Esophagus muscularis mucosa (tissue), 4 donors: Measurements from ENCODE around the gene SLC6A2. TPM values are rescaled to one million over a fixed set of nuclear protein-coding genes. Genes with fewer than 3 reads are reported as not detected.

Experiments used
- DNase-seq: peaks from one replicate; pipeline ENCODE4 v3.0.0-alpha.2; 2017; ENCODE audit errors: extremely low spot score
- H3K27ac ChIP-seq, 4 donors: fragments of 200-600 bp; sonication (generic); replicated peaks in 1 of 4; 1 replicate in 3 of 4; 2 replicates in 1 of 4; pipeline ENCODE4 v1.5.1; 2016 to 2019; ENCODE audit warnings: mild to moderate bottlenecking in 1 of 4
- H3K27me3 ChIP-seq, 4 donors: fragments of 200-600 bp; sonication (generic); one replicate each; pipeline versions ENCODE4 v1.5.1 to v1.6.0; 2016 to 2019
- H3K36me3 ChIP-seq, 4 donors: fragments of 200-600 bp; sonication (generic); one replicate each; pipeline ENCODE4 v1.5.1; 2016 to 2019
- H3K4me1 ChIP-seq, 4 donors: fragments of 200-600 bp; sonication (generic); one replicate each; pipeline ENCODE4 v1.5.1; 2016 to 2019
- H3K4me3 ChIP-seq, 4 donors: fragments of 200-600 bp; sonication (generic); 1 replicate in 2 of 4; 2 replicates in 2 of 4; pipeline ENCODE4 v1.5.1; 2016 to 2019; ENCODE audit warnings: mild to moderate bottlenecking in 4 of 4, moderate library complexity in 1 of 4
- H3K9me3 ChIP-seq, 4 donors: fragments of 200-600 bp; sonication (generic); 1 replicate in 3 of 4; 2 replicates in 1 of 4; pipeline ENCODE4 v1.5.1; 2016 to 2019
- EP300 ChIP-seq: sonication (generic); formaldehyde crosslinking; IDR thresholded peaks from one replicate; pipeline ENCODE4 v1.6.1; 2017; ENCODE audit warnings: antibody characterized with exemption
- POLR2A ChIP-seq: fragments of 450-650 bp; IDR thresholded peaks from one replicate; pipeline ENCODE4 v1.6.1; 2017; ENCODE audit warnings: antibody characterized with exemption, moderate library complexity, mild to moderate bottlenecking, low read depth
- POLR2AphosphoS5 ChIP-seq, 2 donors: sonication (generic); formaldehyde crosslinking; IDR thresholded peaks; one replicate each; pipeline ENCODE4 v1.6.1; 2017; ENCODE audit warnings: antibody characterized with exemption in 2 of 2
- WGBS: methylation state at CpG from one replicate; pipeline ENCODE4 v1.1.5; 2018; 5-methylcytosine and 5-hydroxymethylcytosine counted together
- intact Hi-C: fragments of 100-400 bp; cut with DNase I; formaldehyde crosslinking; loops from one replicate; pipeline ENCODE4 v1.15.1; 2023
- total RNA-seq, 4 donors: library from RNA; depleted of rRNA; stranded (reverse); fragments of >200 nt; gene quantifications; one replicate each; pipeline versions ENCODE4 v1.1.0 to v1.2.1, GENCODE V29; 2016
- TF ChIP-seq, protein P1 (sequence below), 3 experiments: fragments of 200-600 bp in 2 of 3; fragments of 450-650 bp in 1 of 3; sonication (generic) in 2 of 3; IDR thresholded peaks; one replicate each; pipeline ENCODE4 v1.5.1; 2017 to 2019; ENCODE audit warnings: antibody characterized with exemption in 3 of 3, mild to moderate bottlenecking in 2 of 3, moderate library complexity in 1 of 3

SLC6A2 gene
- total RNA-seq, 4 donors from 2014 or later, result 0.19 to 2.1 (median 1.00) TPM

GRCh38 chr16:55698331-55698730, 42.5 kb downstream of the SLC6A2 start:
- no peak overlapping the region for H3K4me3 ChIP-seq
- H3K36me3 ChIP-seq, result no peaks in the 10 kb centered on the region
- H3K27me3 ChIP-seq, result peaks cover 0 to 7% (median 0%) of the 10 kb centered on the region in 4 donors
- WGBS, result 85% methylated on average over 6 of the region's 6 CpGs
- no peak overlapping the region for H3K27ac ChIP-seq
- intact Hi-C loops, result no loop called here
- peaks cover 0 to 13% (median 6%) of the 10 kb centered on the region in 4 donors for H3K4me1 ChIP-seq
- DNase-seq, result no peak
- TF ChIP-seq EP300 (no peak), POLR2A (no peak), POLR2AphosphoS5 (IDR thresholded peaks at IDR 0.05) (no peak)
- TF ChIP-seq, protein P1, sequence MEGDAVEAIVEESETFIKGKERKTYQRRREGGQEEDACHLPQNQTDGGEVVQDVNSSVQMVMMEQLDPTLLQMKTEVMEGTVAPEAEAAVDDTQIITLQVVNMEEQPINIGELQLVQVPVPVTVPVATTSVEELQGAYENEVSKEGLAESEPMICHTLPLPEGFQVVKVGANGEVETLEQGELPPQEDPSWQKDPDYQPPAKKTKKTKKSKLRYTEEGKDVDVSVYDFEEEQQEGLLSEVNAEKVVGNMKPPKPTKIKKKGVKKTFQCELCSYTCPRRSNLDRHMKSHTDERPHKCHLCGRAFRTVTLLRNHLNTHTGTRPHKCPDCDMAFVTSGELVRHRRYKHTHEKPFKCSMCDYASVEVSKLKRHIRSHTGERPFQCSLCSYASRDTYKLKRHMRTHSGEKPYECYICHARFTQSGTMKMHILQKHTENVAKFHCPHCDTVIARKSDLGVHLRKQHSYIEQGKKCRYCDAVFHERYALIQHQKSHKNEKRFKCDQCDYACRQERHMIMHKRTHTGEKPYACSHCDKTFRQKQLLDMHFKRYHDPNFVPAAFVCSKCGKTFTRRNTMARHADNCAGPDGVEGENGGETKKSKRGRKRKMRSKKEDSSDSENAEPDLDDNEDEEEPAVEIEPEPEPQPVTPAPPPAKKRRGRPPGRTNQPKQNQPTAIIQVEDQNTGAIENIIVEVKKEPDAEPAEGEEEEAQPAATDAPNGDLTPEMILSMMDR (IDR thresholded peaks at IDR 0.05), result no peak
- H3K9me3 ChIP-seq, result no peaks in the 10 kb centered on the region

GRCh38 chr16:55698946-55699345, 43.2 kb downstream of the SLC6A2 start:
- H3K27ac ChIP-seq, result no peak overlapping the region
- no peaks in the 10 kb centered on the region for H3K9me3 ChIP-seq
- H3K4me3 ChIP-seq, result no peak overlapping the region
- peaks cover 0 to 13% (median 0%) of the 10 kb centered on the region in 4 donors for H3K27me3 ChIP-seq
- H3K36me3 ChIP-seq, result no peaks in the 10 kb centered on the region
- no peak for TF ChIP-seq POLR2AphosphoS5 (IDR thresholded peaks at IDR 0.05)
- TF ChIP-seq, protein P1 (IDR thresholded peaks at IDR 0.05), result no peak
- no peak for TF ChIP-seq POLR2A
- TF ChIP-seq EP300, result no peak
- intact Hi-C loops, result no loop called here
- DNase-seq, result no peak
- H3K4me1 ChIP-seq, result peaks cover 0 to 14% (median 6%) of the 10 kb centered on the region in 4 donors

GRCh38 chr16:55699616-55700015, 43.8 kb downstream of the SLC6A2 start:
- no peaks in the 10 kb centered on the region for H3K9me3 ChIP-seq
- no peak for DNase-seq
- H3K27ac ChIP-seq, result no peak overlapping the region
- intact Hi-C loops, result no loop called here
- H3K36me3 ChIP-seq, result no peaks in the 10 kb centered on the region
- TF ChIP-seq POLR2A, result no peak
- TF ChIP-seq POLR2AphosphoS5 (IDR thresholded peaks at IDR 0.05), result no peak
- TF ChIP-seq, protein P1 (IDR thresholded peaks at IDR 0.05), result no peak
- TF ChIP-seq EP300, result no peak
- H3K27me3 ChIP-seq, result peaks cover 0 to 13% (median 0%) of the 10 kb centered on the region in 4 donors
- 73% methylated on average over 3 of the region's 3 CpGs for WGBS
- no peak overlapping the region for H3K4me3 ChIP-seq
- peaks cover 0 to 14% (median 6%) of the 10 kb centered on the region in 4 donors for H3K4me1 ChIP-seq

- Histone ChIP-seq H3K4me3 (no peak overlapping the region), H3K4me1 (peaks cover 0 to 14% (median 6%) of the 10 kb centered on the region in 4 donors), H3K36me3 (no peaks in the 10 kb centered on the region), H3K27ac (no peak overlapping the region), H3K27me3 (peaks cover 0 to 13% (median 0%) of the 10 kb centered on the region in 4 donors), H3K9me3 (no peaks in the 10 kb centered on the region)
- TF ChIP-seq POLR2AphosphoS5 (IDR thresholded peaks at IDR 0.05) (no peak), POLR2A (no peak), EP300 (no peak)
- TF ChIP-seq, protein P1 (IDR thresholded peaks at IDR 0.05), result no peak
- WGBS, result 87% methylated on average over 10 of the region's 10 CpGs
- no peak for DNase-seq
- intact Hi-C loops, result no loop called here
Observed at GRCh38 chr16:55700067-55700466, 44.3 kb downstream of the SLC6A2 start.

- H3K27ac ChIP-seq, result no peak overlapping the region
- H3K27me3 ChIP-seq, result peaks cover 0 to 13% (median 0%) of the 10 kb centered on the region in 4 donors
- WGBS, result 93% methylated on average over 3 of the region's 3 CpGs
- intact Hi-C loops, result no loop called here
- H3K36me3 ChIP-seq, result no peaks in the 10 kb centered on the region
- DNase-seq, result no peak
- H3K9me3 ChIP-seq, result no peaks in the 10 kb centered on the region
- TF ChIP-seq, protein P1 (IDR thresholded peaks at IDR 0.05), result no peak
- TF ChIP-seq POLR2AphosphoS5 (IDR thresholded peaks at IDR 0.05) (no peak), EP300 (no peak), POLR2A (no peak)
- no peak overlapping the region for H3K4me3 ChIP-seq
- peaks cover 0 to 14% (median 6%) of the 10 kb centered on the region in 4 donors for H3K4me1 ChIP-seq
Observed at GRCh38 chr16:55700961-55701360, 45.2 kb downstream of the SLC6A2 start.
